Activated CD8-positive, alpha-beta memory T cell treated with anti-CD3 and anti-CD28 coated beads, Interleukin-2, amount 50 U/mL, for 1 hour (primary cell): ENCODE measurements around the gene VAMP1.
A peak's percentile ranks its signal among the peaks of the same experiment; 100 is the strongest.
"Not testable (repeated sequence)": the region's sequence is repeated elsewhere in the genome, so short reads cannot be mapped to it uniquely, and the experiment has no call there.

Source experiments
- DNase-seq: peaks from one replicate; pipeline ENCODE4 v3.0.0-alpha.2; 2020; ENCODE audit errors: extremely low read depth

VAMP1 gene

GRCh38 chr12:6469609-6470374 lies 685 bp downstream of the VAMP1 start:
- DNase-seq, result no peak

DNA sequence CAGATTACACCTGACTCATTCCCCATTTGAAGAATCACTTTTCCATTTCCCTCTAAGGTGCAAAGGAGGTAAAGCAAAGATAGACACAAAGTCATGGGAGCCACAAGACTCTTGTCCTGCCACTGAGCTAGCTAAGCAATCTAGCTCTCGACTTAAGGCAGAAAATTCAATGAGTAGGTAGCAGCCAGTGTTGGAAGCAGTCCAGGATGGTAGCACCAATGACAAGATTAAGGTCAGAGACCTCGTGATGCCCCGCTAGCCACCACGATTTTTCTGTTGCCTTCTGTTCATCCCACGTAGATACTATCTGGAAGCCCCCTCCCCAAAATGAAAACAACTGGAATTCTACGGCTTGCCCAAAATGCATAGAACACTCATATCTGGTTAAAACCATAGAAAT lies 1.4 kb downstream of the VAMP1 start:
- no peak for DNase-seq

DNA sequence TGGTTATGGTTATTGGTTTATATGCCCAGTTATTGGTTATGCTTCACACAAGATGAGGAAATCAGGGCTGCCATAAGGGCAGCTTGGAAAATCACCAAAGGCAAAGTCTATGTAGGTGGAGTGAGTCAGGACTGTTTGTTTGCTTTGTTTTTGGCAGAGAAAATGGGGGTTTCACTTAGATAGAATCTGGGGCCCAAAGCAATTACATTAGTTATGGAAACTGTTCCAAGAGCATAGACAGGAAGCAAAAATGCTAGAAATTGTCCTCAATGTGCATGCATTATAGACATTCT lies 2.2 kb downstream of the VAMP1 start:
- no peak for DNase-seq

GRCh38 chr12:6467571-6468282 lies 2.8 kb downstream of the VAMP1 start:
- DNase-seq, result not testable (repeated sequence)

- not testable (repeated sequence) for DNase-seq
Measured at GRCh38 chr12:6466751-6467150, 3.7 kb downstream of the VAMP1 start.

DNA sequence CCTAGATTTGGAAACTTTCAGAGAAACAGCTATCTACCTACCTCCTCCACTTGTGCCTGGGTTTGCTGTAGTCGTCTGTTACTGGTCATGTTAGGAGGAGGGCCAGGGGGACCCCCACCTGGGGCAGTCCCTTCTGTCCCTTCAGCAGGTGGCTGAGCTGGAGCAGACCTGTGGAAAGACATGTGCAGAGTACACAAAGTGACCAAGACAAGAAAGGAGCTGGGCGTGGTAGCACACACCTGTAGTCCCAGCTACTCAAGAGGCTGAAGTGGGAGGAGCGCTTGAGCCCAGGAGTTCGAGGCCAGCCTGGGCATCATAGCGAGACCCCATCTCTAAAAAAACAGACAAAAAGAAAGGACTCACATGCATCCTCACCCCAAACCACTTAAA lies 4.3 kb downstream of the VAMP1 start:
- DNase-seq, result no peak

GRCh38 chr12:6465467-6466183 lies 4.9 kb downstream of the VAMP1 start:
- no peak for DNase-seq

GRCh38 chr12:6464531-6464930 lies 5.9 kb downstream of the VAMP1 start:
- DNase-seq, result no peak

DNA sequence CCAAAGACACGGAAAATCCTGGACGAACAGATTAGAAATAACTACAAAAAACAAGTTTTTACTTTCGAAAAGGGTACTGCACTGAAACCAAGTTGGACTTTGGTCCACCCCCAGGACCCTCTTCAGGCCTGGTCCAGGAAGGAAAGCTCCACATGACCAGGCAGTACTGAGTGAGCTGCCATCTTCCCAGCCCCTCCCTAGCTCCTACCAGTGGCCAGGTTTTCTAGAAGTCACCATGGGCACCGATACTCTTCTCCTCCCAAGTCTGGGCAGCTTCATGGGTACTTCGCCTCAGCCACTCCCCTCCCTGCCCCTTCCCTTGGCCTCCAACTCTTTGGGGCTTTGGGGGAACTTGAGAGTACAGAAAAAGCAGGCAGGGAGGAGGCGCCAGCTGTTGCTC lies 6.6 kb downstream of the VAMP1 start:
- DNase-seq, result no peak

- no peak for DNase-seq
Measured at GRCh38 chr12:6463216-6463615, 7.3 kb downstream of the VAMP1 start.

GRCh38 chr12:6462234-6462995 lies 8.1 kb downstream of the VAMP1 start:
- DNase-seq, result no peak

DNA sequence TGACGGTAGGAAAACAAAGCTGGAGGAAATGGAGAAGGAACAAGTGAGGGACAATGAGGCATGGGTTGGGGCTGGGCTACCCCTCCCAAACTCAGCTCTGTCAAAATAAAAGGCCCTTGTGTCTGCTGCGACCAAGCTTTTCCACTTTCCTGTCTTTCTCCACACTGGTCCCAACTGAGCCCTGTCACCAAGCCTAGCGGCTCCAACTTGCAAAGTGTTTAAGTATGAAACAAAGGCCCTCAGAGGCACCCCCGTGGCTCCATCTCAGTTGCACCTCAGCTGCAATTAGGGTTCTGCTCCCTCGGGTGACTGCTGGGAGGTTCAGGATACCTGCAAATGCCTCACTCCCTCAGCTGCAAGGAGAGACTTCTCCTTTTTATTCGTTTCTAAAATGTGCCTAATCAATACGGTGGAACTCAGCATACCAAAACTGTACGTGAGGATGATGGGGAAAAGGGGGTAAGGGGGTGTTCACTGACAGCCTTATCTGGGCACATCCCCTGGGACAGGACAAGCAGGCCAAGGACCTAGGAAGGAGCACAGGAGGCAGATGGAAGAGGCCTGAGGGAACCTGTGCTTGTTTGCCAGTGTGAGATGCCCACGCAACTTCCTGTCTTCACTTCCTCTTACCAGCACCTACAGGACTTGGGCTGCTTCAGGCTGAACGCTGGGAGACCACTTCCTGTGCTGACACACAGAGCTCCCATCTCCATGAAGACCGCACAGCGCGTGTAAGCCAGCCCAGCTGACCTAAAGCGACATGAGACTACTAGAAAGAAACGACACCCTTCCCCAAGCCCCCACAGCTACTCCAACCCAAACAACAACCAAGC lies 8.9 kb downstream of the VAMP1 start:
- peak; percentile 77 for DNase-seq

GRCh38 chr12:6460751-6461371 lies 9.6 kb downstream of the VAMP1 start:
- no peak for DNase-seq

GRCh38 chr12:6459004-6459337 lies 11.5 kb downstream of the VAMP1 start:
- no peak for DNase-seq

DNA sequence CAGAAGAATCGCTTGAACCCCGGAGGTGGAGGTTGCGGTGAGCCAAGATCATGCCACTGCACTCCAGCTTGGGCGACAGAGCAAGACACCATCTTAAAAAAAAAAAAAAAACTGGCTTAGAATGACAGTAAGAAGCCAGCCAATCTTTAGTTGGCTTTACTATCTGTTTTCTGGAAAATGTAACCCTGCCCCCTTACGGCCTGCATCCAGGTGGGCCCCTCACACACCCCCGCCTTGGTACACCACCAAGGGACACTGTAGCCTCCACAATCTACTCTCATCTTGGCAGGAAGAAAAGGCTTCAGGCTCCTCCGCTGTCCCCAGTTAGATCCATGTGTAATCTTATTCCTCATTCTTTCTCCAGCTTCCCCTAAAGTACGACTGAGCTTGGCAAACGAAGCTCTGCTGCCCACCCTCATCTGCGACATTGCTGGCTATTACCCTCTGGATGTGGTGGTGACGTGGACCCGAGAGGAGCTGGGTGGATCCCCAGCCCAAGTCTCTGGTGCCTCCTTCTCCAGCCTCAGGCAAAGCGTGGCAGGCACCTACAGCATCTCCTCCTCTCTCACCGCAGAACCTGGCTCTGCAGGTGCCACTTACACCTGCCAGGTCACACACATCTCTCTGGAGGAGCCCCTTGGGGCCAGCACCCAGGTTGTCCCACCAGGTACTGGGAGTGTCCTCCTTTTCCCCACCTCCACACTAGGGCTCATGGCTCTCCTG lies 12.0 kb downstream of the VAMP1 start:
- no peak for DNase-seq

DNA sequence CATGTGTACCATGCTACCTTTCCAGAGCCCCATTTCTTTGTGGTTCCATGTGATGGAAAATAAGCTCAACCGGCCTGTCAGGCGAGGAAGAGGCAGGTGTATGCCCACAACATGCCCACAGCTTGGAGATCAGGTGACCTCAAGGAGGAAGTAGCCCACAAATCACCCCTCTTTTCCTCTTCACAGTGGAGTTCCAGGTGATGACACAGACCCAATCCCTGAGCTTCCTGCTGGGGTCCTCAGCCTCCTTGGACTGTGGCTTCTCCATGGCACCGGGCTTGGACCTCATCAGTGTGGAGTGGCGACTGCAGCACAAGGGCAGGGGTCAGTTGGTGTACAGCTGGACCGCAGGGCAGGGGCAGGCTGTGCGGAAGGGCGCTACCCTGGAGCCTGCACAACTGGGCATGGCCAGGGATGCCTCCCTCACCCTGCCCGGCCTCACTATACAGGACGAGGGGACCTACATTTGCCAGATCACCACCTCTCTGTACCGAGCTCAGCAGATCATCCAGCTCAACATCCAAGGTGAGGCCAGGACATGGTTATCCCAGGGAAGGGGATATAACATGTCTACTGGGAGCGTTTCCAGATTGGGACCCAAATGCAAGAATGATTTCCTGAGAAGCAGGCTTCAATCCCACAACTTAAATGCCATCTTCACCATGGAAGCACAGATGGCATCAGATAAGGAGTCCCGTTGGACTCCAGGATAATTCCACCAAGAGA lies 13.1 kb downstream of the VAMP1 start:
- no peak for DNase-seq

- DNase-seq, result no peak
Measured at GRCh38 chr12:6452944-6453630, 17.4 kb downstream of the VAMP1 start.

DNA sequence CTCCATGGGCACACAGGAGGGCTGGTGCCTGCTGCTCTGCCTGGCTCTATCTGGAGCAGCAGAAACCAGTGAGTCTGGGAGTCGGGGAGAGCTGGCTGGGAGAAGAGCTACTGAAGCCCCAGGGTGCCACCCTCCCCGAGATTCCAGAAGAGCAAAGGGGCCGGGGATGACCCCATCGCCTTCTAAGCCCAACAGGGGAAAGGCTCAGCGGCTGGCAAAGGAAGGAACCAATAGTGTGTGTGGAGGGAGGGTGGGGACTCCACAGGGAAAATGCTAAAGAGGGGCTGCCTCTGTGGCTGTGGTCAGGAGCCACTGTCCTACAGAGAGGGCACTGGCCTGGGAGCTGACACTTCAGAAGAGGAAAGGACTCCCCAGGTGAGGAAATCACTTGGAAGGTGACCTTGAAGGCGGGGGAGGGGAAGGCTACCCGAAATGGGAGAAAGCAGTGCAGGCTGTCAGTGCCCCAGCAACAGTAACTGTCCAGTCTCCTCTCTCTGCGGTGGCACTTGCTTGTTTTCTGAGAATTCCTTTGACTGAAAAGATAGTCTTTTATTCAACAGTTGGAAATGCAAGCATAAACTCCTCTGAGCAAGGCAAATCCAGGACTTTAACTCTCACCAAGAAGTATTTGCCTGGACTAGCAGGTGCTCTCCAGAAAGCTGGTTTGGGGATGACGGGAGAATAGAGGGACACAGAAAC lies 18.1 kb downstream of the VAMP1 start:
- no peak for DNase-seq
